ENCODE measurements around the gene KLRC1.
"Not testable (repeated sequence)": the region's sequence is repeated elsewhere in the genome, so short reads cannot be mapped to it uniquely, and the experiment has no call there.

Gene KLRC1

DNA sequence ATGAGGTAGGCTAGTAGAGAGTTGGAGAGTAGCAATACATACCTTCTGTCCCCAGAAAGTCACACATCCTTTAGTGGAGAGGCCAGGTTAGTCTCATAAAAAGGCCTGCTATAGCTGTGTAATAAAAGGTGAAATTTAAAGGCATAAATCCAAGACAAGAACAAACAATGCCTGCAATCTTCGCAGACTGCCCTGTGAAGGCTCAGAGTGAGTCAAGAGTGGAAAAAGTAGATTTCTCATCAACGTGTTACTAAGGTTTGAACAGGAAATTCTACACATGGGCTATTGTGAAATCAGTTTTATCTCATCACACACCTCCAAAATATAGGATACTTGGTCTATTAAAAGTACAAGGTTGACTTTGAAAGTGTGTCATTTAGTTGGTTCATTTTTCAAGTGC, at the start of gene KLRC1:
Gene KLRC1 (minus strand): TSS at position 222 of the 400 bp plus-strand sequence. CDS start 2,221 bp downstream, outside the sequence.
- Histone ChIP-seq H3K9me3 (peaks cover 8% of the 10 kb centered on the region), H3K27ac (no peak within 1 kb of the TSS), H3K36me3 (no peaks in the 10 kb centered on the region), H3K4me3 (ENCODE audit: low read depth in 1 of 2, low read length in 1 of 2) (no peak within 1 kb of the TSS), H3K4me1 (ENCODE audit: control insufficient read depth in 1 of 2, insufficient read depth in 1 of 2, low read depth in 1 of 2, low read length in 1 of 2) (no peaks in the 10 kb centered on the region), H3K27me3 (peaks cover 3% of the 10 kb centered on the region)
- TF ChIP-seq, protein P1, sequence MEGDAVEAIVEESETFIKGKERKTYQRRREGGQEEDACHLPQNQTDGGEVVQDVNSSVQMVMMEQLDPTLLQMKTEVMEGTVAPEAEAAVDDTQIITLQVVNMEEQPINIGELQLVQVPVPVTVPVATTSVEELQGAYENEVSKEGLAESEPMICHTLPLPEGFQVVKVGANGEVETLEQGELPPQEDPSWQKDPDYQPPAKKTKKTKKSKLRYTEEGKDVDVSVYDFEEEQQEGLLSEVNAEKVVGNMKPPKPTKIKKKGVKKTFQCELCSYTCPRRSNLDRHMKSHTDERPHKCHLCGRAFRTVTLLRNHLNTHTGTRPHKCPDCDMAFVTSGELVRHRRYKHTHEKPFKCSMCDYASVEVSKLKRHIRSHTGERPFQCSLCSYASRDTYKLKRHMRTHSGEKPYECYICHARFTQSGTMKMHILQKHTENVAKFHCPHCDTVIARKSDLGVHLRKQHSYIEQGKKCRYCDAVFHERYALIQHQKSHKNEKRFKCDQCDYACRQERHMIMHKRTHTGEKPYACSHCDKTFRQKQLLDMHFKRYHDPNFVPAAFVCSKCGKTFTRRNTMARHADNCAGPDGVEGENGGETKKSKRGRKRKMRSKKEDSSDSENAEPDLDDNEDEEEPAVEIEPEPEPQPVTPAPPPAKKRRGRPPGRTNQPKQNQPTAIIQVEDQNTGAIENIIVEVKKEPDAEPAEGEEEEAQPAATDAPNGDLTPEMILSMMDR (IDR thresholded peaks at IDR 0.05): no peak

DNA sequence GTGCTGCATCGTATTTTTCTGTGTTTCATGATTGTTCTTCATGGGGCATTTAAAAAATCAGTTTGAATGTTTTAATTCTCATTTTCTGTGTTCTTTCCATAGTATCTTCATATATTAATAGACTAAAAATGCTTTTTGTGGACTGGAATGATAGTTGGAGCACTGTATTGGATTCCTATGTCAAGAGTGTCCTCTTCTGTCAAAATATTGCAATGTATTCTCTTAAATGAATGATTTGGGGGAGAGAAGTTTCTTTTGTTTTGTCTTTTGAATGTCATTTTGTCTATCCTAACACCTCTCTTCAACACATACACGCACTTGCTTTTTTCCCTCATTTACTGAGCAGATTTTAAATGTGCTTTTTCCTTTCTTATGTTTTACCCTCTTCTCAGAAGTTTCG, 47.9 kb upstream of the KLRC1 start:
- Histone ChIP-seq H3K27ac (no peak overlapping the region), H3K9me3 (no peaks in the 10 kb centered on the region), H3K4me3 (ENCODE audit: low read depth in 1 of 2, low read length in 1 of 2) (no peak overlapping the region), H3K36me3 (no peaks in the 10 kb centered on the region), H3K27me3 (peaks cover 31% of the 10 kb centered on the region), H3K4me1 (ENCODE audit: control insufficient read depth in 1 of 2, insufficient read depth in 1 of 2, low read depth in 1 of 2, low read length in 1 of 2) (no peaks in the 10 kb centered on the region)
- TF ChIP-seq, protein P1 (IDR thresholded peaks at IDR 0.05): no peak

DNA sequence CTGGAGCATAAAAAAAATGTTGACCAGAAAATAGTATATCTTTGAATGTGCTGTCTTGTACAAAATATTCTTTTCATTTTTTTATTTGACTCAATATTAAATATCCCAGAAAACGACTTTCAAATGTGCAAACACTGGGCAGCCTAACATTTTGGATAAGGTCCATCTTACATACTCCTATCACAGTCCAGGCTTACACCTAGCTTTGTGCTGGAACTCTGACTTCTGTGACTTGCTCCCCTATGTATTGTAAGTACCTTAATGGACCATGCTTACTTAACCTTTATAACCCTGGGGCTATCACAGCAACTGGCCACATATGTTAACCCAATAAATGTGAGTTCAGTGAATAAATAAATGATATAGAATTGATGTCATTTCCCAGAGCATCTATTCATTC, 44.9 kb upstream of the KLRC1 start:
- Histone ChIP-seq H3K9me3 (no peaks in the 10 kb centered on the region), H3K36me3 (no peaks in the 10 kb centered on the region), H3K4me3 (ENCODE audit: low read depth in 1 of 2, low read length in 1 of 2) (no peak overlapping the region), H3K4me1 (ENCODE audit: control insufficient read depth in 1 of 2, insufficient read depth in 1 of 2, low read depth in 1 of 2, low read length in 1 of 2) (no peaks in the 10 kb centered on the region), H3K27ac (no peak overlapping the region), H3K27me3 (peaks cover 39% of the 10 kb centered on the region)
- TF ChIP-seq, protein P1 (IDR thresholded peaks at IDR 0.05): no peak

GRCh38 chr12:10497602-10498001, 44.4 kb upstream of the KLRC1 start:
- H3K27me3 ChIP-seq: peaks cover 39% of the 10 kb centered on the region
- H3K4me3 ChIP-seq (ENCODE audit: low read depth in 1 of 2, low read length in 1 of 2): no peak overlapping the region
- H3K4me1 ChIP-seq (ENCODE audit: control insufficient read depth in 1 of 2, insufficient read depth in 1 of 2, low read depth in 1 of 2, low read length in 1 of 2): no peaks in the 10 kb centered on the region
- H3K9me3 ChIP-seq: no peaks in the 10 kb centered on the region
- TF ChIP-seq, protein P1 (IDR thresholded peaks at IDR 0.05): no peak
- H3K36me3 ChIP-seq: no peaks in the 10 kb centered on the region
- H3K27ac ChIP-seq: no peak overlapping the region

GRCh38 chr12:10491766-10492165, 38.6 kb upstream of the KLRC1 start:
- no peak overlapping the region for H3K27ac ChIP-seq
- TF ChIP-seq, protein P1 (IDR thresholded peaks at IDR 0.05): no peak
- H3K9me3 ChIP-seq: no peaks in the 10 kb centered on the region

DNA sequence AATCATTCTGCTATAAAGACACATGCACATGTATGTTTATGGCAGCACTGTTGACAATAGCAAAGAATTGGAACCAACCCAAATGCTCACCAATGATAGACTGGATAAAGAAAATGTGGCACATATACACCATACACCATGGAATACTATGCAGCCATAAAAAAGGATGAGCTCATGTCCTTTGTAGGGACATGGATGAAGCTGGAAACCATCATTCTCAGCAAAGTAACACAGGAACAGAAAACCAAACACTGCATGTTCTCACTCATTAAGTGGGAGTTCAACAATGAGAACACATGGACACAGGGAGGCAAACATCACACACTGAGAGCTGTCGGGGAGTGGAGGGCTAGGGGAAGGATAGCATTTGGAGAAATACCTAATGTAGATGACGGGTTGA, 34.2 kb upstream of the KLRC1 start:
- not testable (repeated sequence) for H3K9me3 ChIP-seq; H3K4me3 ChIP-seq (ENCODE audit: low read depth in 1 of 2, low read length in 1 of 2); H3K36me3 ChIP-seq; H3K4me1 ChIP-seq (ENCODE audit: control insufficient read depth in 1 of 2, insufficient read depth in 1 of 2, low read depth in 1 of 2, low read length in 1 of 2); H3K27me3 ChIP-seq; H3K27ac ChIP-seq

More at GRCh38 chr12:10491766-10492165, 38.6 kb upstream of the KLRC1 start:
- Histone ChIP-seq H3K27me3 (peaks cover 15% of the 10 kb centered on the region), H3K4me3 (ENCODE audit: low read depth in 1 of 2, low read length in 1 of 2) (no peak overlapping the region), H3K36me3 (no peaks in the 10 kb centered on the region), H3K4me1 (ENCODE audit: control insufficient read depth in 1 of 2, insufficient read depth in 1 of 2, low read depth in 1 of 2, low read length in 1 of 2) (no peaks in the 10 kb centered on the region)

DNA sequence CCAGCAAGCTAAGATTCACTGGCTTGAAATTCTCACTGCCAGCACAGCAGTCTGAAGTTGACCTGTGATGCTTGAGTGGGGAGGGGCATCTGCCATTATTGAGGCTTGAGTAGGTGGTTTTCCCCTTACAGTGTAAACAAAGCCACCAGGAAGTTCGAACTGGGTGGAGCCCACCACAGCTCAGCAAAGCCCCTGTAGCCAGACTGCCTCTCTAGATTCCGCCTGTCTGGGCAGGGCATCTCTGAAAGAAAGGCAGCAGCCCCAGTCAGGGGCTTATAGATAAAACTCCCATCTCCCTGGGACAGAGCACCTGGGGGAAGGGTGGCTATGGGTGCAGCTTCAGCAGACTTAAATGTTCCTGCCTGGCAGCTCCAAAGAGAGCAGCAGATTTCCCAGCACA, 28.7 kb upstream of the KLRC1 start:
- H3K4me3 ChIP-seq (ENCODE audit: low read depth in 1 of 2, low read length in 1 of 2); H3K36me3 ChIP-seq; H3K4me1 ChIP-seq (ENCODE audit: control insufficient read depth in 1 of 2, insufficient read depth in 1 of 2, low read depth in 1 of 2, low read length in 1 of 2); H3K27ac ChIP-seq; H3K9me3 ChIP-seq; H3K27me3 ChIP-seq: not testable (repeated sequence)

- H3K27me3 ChIP-seq; H3K27ac ChIP-seq; H3K9me3 ChIP-seq; H3K4me3 ChIP-seq (ENCODE audit: low read depth in 1 of 2, low read length in 1 of 2); H3K36me3 ChIP-seq; H3K4me1 ChIP-seq (ENCODE audit: control insufficient read depth in 1 of 2, insufficient read depth in 1 of 2, low read depth in 1 of 2, low read length in 1 of 2): not testable (repeated sequence)
Measured at GRCh38 chr12:10472808-10473207, 19.6 kb upstream of the KLRC1 start.
